GM12878 (cell line): Measurements from ENCODE around the gene PGF. TPM values are rescaled to one million over a fixed set of nuclear protein-coding genes. Genes with fewer than 3 reads are reported as not detected.

Experiments
- ATAC-seq: fragments of 200-7000 bp; cut with Tn5 transposase; 3 replicates; pipeline ENCODE4 v1.9.1; 2020; ENCODE audit warnings: mild to moderate bottlenecking, moderate library complexity
- BruUV-seq: library from RNA; stranded (reverse); fragments of 400-500 nt; replicated peaks from 2 replicates; lab custom pipeline; 2021; lab: Mats Ljungman, UMichigan
- CTCF ChIA-PET: fragments of 300-600 bp; sonication (Branson Sonifier 250); formaldehyde crosslinking; extraction: SDS; loops from one replicate; lab custom pipeline; 2021; ENCODE audit warnings: inconsistent platforms; lab: Yijun Ruan, JAX
- POLR2A ChIA-PET: fragments of 350-600 bp; formaldehyde crosslinking; extraction: SDS; loops from one replicate; lab custom pipeline; 2021; ENCODE audit warnings: inconsistent platforms; lab: Charles Lee
- RAD21 ChIA-PET: fragments of 300-600 bp; sonication (Branson Sonifier 250); formaldehyde crosslinking; loops from one replicate; lab custom pipeline; 2023; ENCODE audit warnings: antibody characterized with exemption; ENCODE audit not compliant: unreplicated experiment; lab: Charles Lee
- SMC1A ChIA-PET: fragments of 300-600 bp; sonication (Branson Sonifier 250); formaldehyde crosslinking; loops from one replicate; lab custom pipeline; 2023; ENCODE audit not compliant: unreplicated experiment, uncharacterized antibody; lab: Charles Lee
- DNase-seq: peaks from one replicate; pipeline ENCODE4 v3.0.0-alpha.2; 2011; ENCODE audit warnings: low read depth, low spot score
- FAIRE-seq: peaks from 3 replicates; lab custom pipeline; 2011; peaks lifted over from hg19 to GRCh38; lab: Jason Lieb, UNC
- H2AFZ ChIP-seq: 2 replicates; pipeline ENCODE4 v1.6.0; 2011; ENCODE audit warnings: low read depth, low read length, control low read depth; ENCODE audit not compliant: control insufficient read depth
- H3K27ac ChIP-seq: 2 replicates; pipeline ENCODE4 v1.5.1; 2011; ENCODE audit warnings: control low read depth; ENCODE audit not compliant: control insufficient read depth, insufficient read depth
- H3K27me3 ChIP-seq, 2 experiments: replicated peaks in 1 of 2; 2 replicates each; pipeline versions ENCODE4 v1.6.0 to v1.6.1; 2011; ENCODE audit warnings: low read length in 1 of 2; ENCODE audit not compliant: control insufficient read depth in 2 of 2, insufficient read depth in 2 of 2
- H3K36me3 ChIP-seq, 2 experiments: 2 replicates each; pipeline ENCODE4 v1.5.1; 2011; ENCODE audit warnings: low read length in 1 of 2; ENCODE audit not compliant: control insufficient read depth in 2 of 2, insufficient read depth in 2 of 2
- H3K4me1 ChIP-seq: 2 replicates; pipeline ENCODE4 v1.6.1; 2011; ENCODE audit warnings: mild to moderate bottlenecking, low read length, moderate library complexity, mixed read lengths; ENCODE audit not compliant: control insufficient read depth, insufficient read depth
- H3K4me2 ChIP-seq: 2 replicates; pipeline ENCODE4 v1.6.0; 2011; ENCODE audit warnings: control low read depth; ENCODE audit not compliant: control insufficient read depth, insufficient read depth
- H3K4me3 ChIP-seq: fragments of 200-600 bp; sonication (generic); 2 replicates; pipeline ENCODE4 v1.5.1; 2016
- H3K79me2 ChIP-seq: 2 replicates; pipeline ENCODE4 v1.6.0; 2011; ENCODE audit warnings: low read length; ENCODE audit not compliant: control insufficient read depth, insufficient read depth
- H3K9ac ChIP-seq: 2 replicates; pipeline ENCODE4 v1.8.0; 2011; ENCODE audit warnings: low read length, control low read depth, mixed read lengths; ENCODE audit not compliant: control insufficient read depth, insufficient read depth
- H3K9me3 ChIP-seq: replicated peaks from 3 replicates; pipeline ENCODE4 v1.5.1; 2011; ENCODE audit warnings: mild to moderate bottlenecking, low read length; ENCODE audit not compliant: control insufficient read depth, insufficient read depth
- H4K20me1 ChIP-seq: 2 replicates; pipeline ENCODE4 v1.6.0; 2011; ENCODE audit not compliant: control insufficient read depth, insufficient read depth
- CREM ChIP-seq: IDR thresholded peaks from 2 replicates; pipeline ENCODE4 v1.6.1; 2014; ENCODE audit warnings: antibody characterized with exemption, low read depth
- ETV6 ChIP-seq, 2 experiments: fragments of 450-650 bp in 1 of 2; IDR thresholded peaks in 1 of 2; conservative IDR thresholded peaks in 1 of 2; 2 replicates each; pipeline ENCODE4 v1.6.1; 2014; ENCODE audit warnings: antibody characterized with exemption in 1 of 2, borderline replicate concordance in 1 of 2, low read depth in 1 of 2, mild to moderate bottlenecking in 1 of 2, moderate library complexity in 1 of 2
- HDAC2 ChIP-seq: fragments of 200-600 bp; sonication (generic); IDR thresholded peaks from 2 replicates; pipeline ENCODE4 v1.6.1; 2017
- MTA2 ChIP-seq: fragments of 450-650 bp; IDR thresholded peaks from 2 replicates; pipeline ENCODE4 v1.6.1; 2016; ENCODE audit warnings: low read depth, mild to moderate bottlenecking, moderate library complexity
- MYC ChIP-seq: IDR thresholded peaks from 2 replicates; pipeline ENCODE4 v1.6.1; 2011; ENCODE audit warnings: mild to moderate bottlenecking, low read length, moderate library complexity, inconsistent platforms; ENCODE audit not compliant: insufficient read depth, insufficient replicate concordance, insufficient read length, severe bottlenecking
- NRF1 ChIP-seq: conservative IDR thresholded peaks from 2 replicates; pipeline ENCODE4 v1.6.1; 2011; ENCODE audit warnings: mild to moderate bottlenecking, low read depth, low read length, improper control_type of control experiment
- PAX5 ChIP-seq: IDR thresholded peaks from 2 replicates; pipeline ENCODE4 v1.6.1; 2011; ENCODE audit warnings: low read depth, low read length, borderline replicate concordance
- STAT3 ChIP-seq: IDR thresholded peaks from 2 replicates; pipeline ENCODE4 v1.6.1; 2011; ENCODE audit warnings: low read depth, low read length, improper control_type of control experiment
- USF2 ChIP-seq: IDR thresholded peaks from 2 replicates; pipeline ENCODE4 v1.6.1; 2011; ENCODE audit warnings: low read depth, low read length, improper control_type of control experiment, borderline replicate concordance
- ZBTB40 ChIP-seq: fragments of 450-650 bp; IDR thresholded peaks from 2 replicates; pipeline ENCODE4 v1.6.1; 2016; ENCODE audit warnings: mild to moderate bottlenecking, moderate library complexity, borderline replicate concordance
- ZNF687 ChIP-seq: fragments of 450-650 bp; IDR thresholded peaks from 2 replicates; pipeline ENCODE4 v1.6.1; 2017; ENCODE audit warnings: mild to moderate bottlenecking, moderate library complexity
- WGBS: methylation state at CpG from one replicate; pipeline ENCODE4 v1.1.6; 2016; ENCODE audit warnings: low lambda C conversion rate; ENCODE audit not compliant: insufficient replicate concordance, insufficient coverage; ENCODE audit errors: missing lambda C conversion rate; 5-methylcytosine and 5-hydroxymethylcytosine counted together
- in situ Hi-C: fragments of 300-500 bp; cut with MboI; formaldehyde crosslinking; loops from 9 replicates; pipeline ENCODE4 v1.14.3; 2018; ENCODE audit warnings: mixed read lengths
- intact Hi-C: fragments of 100-400 bp; cut with micrococcal nuclease; formaldehyde crosslinking; loops from one replicate; pipeline ENCODE4 v1.14.2; 2022; ENCODE audit not compliant: unreplicated experiment
- polyA plus RNA-seq, 11 experiments: library from polyadenylated mRNA; depleted of rRNA in 4 of 11; unstranded in 6 of 11; stranded (reverse) in 5 of 11; fragments of >200 nt; fragmentation: Nextera tagmentation in 4 of 11; fragmentation: Illumina TruSeq in 1 of 11; extraction: Ambion mirVana in 4 of 11; extraction: Trizol in 1 of 11; gene quantifications; 1 replicate in 1 of 11; 2 replicates in 10 of 11; pipeline versions ENCODE4 v1.2.1 to v1.2.3, GENCODE V29; 2011 to 2016; ENCODE audit warnings: inconsistent platforms in 2 of 11, missing spikeins in 2 of 11, low read depth in 1 of 11
- total RNA-seq, 4 experiments: library from RNA; depleted of rRNA in 3 of 4; stranded (reverse); fragments of >200 nt in 3 of 4; fragmentation: Illumina TruSeq in 1 of 4; extraction: Trizol in 1 of 4; gene quantifications; 2 replicates each; pipeline versions ENCODE4 v1.2.1 to v1.2.3, GENCODE V29; 2013 to 2021

The PGF gene
- total and polyA plus RNA-seq, 10 of the 15 experiments (the other 5 are each of a cell fraction or from before 2014, with no cell fraction given) = 0.11 to 5.5 (median 0.63) TPM

- TF ChIP-seq ZBTB40 (no peak), STAT3 (no peak), USF2 (no peak), HDAC2 (no peak)
Measured at GRCh38 chr14:74935360-74935680, 20.1 kb downstream of the PGF start (continued).

GRCh38 chr14:74934476-74935359 lies 20.7 kb downstream of the PGF start:
- H3K9me3 ChIP-seq = no peaks in the 10 kb centered on the region; the same call in 2 of the 3 replicates
- H3K27ac ChIP-seq = no peak overlapping the region
- CTCF ChIA-PET = interaction anchor here (0.7 to 1.5 kb wide), 6 partner anchors 8 to 74 kb away, joined by 3 to 10 read pairs (median 6); no protein-coding TSS in a partner anchor
- FAIRE-seq (no peak), DNase-seq (no peak), ATAC-seq (peak; percentile 53)
- peaks cover 19% of the 10 kb centered on the region for H3K4me1 ChIP-seq
- in situ Hi-C loops (no loop called here), intact Hi-C loops (no loop called here)
- SMC1A ChIA-PET = interaction anchor here (0.6 to 1.0 kb wide), 3 partner anchors 154 to 629 kb away, joined by 3 read pairs; no protein-coding TSS in a partner anchor
- POLR2A ChIA-PET = interaction anchor here (0.5 to 1.2 kb wide), 3 partner anchors 8 to 361 kb away, joined by 3 to 6 read pairs (median 3); no protein-coding TSS in a partner anchor
- H4K20me1 ChIP-seq = no peaks in the 10 kb centered on the region
- H3K79me2 ChIP-seq = no peaks in the 10 kb centered on the region
- H3K27me3 ChIP-seq = no peaks in the 10 kb centered on the region
- BruUV-seq = no TSS peak
- no peak overlapping the region for H3K9ac ChIP-seq
- 59% methylated on average over 26 of the region's 26 CpGs for WGBS
- H3K4me2 ChIP-seq = no peak overlapping the region
- H2AFZ ChIP-seq = peak overlapping the region; percentile 16
- no peak overlapping the region for H3K4me3 ChIP-seq
- RAD21 ChIA-PET = interaction anchor here (1.3 kb wide), 1 partner anchor 9 kb away, joined by 5 read pairs; no protein-coding TSS in a partner anchor
- H3K36me3 ChIP-seq = no peaks in the 10 kb centered on the region
- TF ChIP-seq CREM (no peak), NRF1 (no peak), PAX5 (no peak), MYC (no peak), MTA2 (no peak), ZNF687 (peak; percentile 77; the same call in 1 of the 2 replicates), ETV6 (conservative IDR thresholded peaks at IDR 0.05 in 1 of 2, IDR thresholded peaks at IDR 0.05 in 1 of 2; ENCODE audit: borderline replicate concordance in 1 of 2, low read depth in 1 of 2) (no peak)
